IPS-18a (cell line): ENCODE data around the gene ADGRA1.

Experiments
- H3K27ac ChIP-seq: one replicate; pipeline ENCODE4 v1.5.1; 2013; ENCODE audit warnings: low read length
- H3K27me3 ChIP-seq: one replicate; pipeline ENCODE4 v1.6.1; 2013; ENCODE audit warnings: mild to moderate bottlenecking, low read length; ENCODE audit not compliant: control insufficient read depth, insufficient read depth
- H3K36me3 ChIP-seq: one replicate; pipeline ENCODE4 v1.6.1; 2013; ENCODE audit warnings: low read depth, low read length; ENCODE audit not compliant: control insufficient read depth
- H3K4me1 ChIP-seq: one replicate; pipeline ENCODE4 v1.6.1; 2013; ENCODE audit warnings: low read depth, low read length; ENCODE audit not compliant: control insufficient read depth
- H3K4me3 ChIP-seq: one replicate; pipeline ENCODE4 v1.5.1; 2013; ENCODE audit warnings: low read length
- H3K9ac ChIP-seq: one replicate; pipeline ENCODE4 v1.6.1; 2013; ENCODE audit warnings: mild to moderate bottlenecking, low read length, moderate library complexity
- H3K9me3 ChIP-seq: one replicate; pipeline ENCODE4 v1.6.1; 2013; ENCODE audit warnings: low read depth, low read length; ENCODE audit not compliant: control insufficient read depth

ADGRA1 gene

GRCh38 chr10:133080683-133081040 is 7.1 kb upstream of the ADGRA1 start:
- Histone ChIP-seq H3K4me3 (no peak overlapping the region), H3K4me1 (no peaks in the 10 kb centered on the region), H3K9ac (no peak overlapping the region), H3K27ac (no peak overlapping the region), H3K36me3 (no peaks in the 10 kb centered on the region), H3K9me3 (no peaks in the 10 kb centered on the region), H3K27me3 (no peaks in the 10 kb centered on the region)

GRCh38 chr10:133081636-133082035 is 6.1 kb upstream of the ADGRA1 start:
- Histone ChIP-seq H3K4me3 (no peak overlapping the region), H3K9me3 (no peaks in the 10 kb centered on the region), H3K36me3 (no peaks in the 10 kb centered on the region), H3K27ac (no peak overlapping the region), H3K9ac (no peak overlapping the region), H3K4me1 (no peaks in the 10 kb centered on the region), H3K27me3 (peaks cover 9% of the 10 kb centered on the region)

DNA sequence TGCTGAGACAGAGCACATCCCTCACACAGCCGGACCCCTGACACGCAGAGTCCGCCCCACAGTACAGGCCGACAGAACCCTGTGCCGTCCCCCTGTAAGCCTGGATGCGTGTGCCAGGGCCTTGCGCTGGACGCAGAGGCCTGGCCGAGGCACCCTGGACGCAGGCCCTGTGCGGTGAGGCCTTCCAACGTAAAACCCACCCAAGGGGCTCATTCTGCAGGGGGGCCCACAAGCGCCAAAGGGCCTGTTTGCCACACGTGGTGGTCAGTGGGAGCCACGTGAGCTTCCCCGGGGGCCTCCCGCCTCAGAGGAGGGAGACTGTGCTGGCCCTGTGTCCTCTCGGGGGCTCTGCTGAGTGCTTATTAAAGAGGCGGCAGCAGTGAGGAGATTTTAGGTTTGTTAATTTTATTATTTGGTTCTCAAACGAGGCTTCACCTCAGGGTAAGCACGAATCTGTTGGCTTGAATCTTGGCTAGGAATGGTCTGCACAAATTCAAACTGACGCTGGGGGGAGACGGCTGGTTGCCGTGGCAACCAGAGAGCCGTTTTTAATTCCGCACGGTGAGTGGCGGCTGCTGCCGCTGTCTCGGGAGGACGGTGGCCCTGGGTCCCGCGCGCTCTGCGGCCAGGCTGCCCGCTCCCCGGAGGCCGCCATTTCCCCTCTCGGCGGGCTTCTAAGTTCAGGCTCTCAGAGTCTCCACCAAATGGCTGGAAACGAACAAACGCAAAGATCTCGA is 4.9 kb upstream of the ADGRA1 start:
- H3K36me3 ChIP-seq = no peaks in the 10 kb centered on the region
- H3K27ac ChIP-seq = no peak overlapping the region
- H3K9ac ChIP-seq = no peak overlapping the region
- no peaks in the 10 kb centered on the region for H3K9me3 ChIP-seq
- H3K4me1 ChIP-seq = no peaks in the 10 kb centered on the region
- H3K4me3 ChIP-seq = no peak overlapping the region
- peaks cover 22% of the 10 kb centered on the region for H3K27me3 ChIP-seq

DNA sequence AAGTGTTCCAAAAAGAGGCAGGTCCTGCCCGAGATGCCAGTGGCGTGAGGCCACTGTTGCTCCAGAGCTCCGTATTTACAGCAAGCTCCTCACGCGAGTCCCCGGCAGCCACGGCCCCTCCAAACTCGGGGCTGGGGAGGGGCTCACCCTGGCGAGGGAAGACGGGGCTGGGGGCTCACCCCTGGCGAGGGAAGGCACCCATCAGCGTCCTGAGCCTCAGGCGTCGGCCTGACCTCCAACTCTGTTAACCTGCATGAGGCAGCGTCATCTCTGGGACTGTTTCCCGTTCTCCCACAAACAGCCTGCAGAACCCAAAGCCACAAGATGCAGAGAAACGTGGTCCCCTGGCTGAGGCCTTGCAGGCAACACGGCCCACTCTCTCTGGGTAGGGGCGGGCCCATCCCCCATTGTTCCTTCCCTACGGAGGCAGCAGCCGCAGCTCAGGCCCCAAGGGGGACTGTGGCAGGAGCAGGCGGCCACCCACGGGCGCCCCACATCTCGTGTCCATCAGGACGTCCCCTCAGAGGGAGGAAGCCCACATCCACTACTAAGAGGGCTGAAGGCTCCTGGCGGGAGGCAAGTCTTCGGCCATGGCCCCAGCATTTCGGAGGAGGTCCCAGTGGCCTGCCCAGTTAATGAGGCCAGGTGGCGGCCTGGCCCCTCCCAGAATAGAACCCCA is 4.2 kb upstream of the ADGRA1 start:
- H3K27ac ChIP-seq = no peak overlapping the region
- no peak overlapping the region for H3K9ac ChIP-seq
- H3K27me3 ChIP-seq = peaks cover 29% of the 10 kb centered on the region
- no peaks in the 10 kb centered on the region for H3K4me1 ChIP-seq
- H3K36me3 ChIP-seq = no peaks in the 10 kb centered on the region
- no peaks in the 10 kb centered on the region for H3K9me3 ChIP-seq
- no peak overlapping the region for H3K4me3 ChIP-seq

- H3K27me3 ChIP-seq = peaks cover 38% of the 10 kb centered on the region
- H3K9me3 ChIP-seq = no peaks in the 10 kb centered on the region
- H3K4me1 ChIP-seq = no peaks in the 10 kb centered on the region
- no peak overlapping the region for H3K4me3 ChIP-seq
- no peak overlapping the region for H3K27ac ChIP-seq
- no peaks in the 10 kb centered on the region for H3K36me3 ChIP-seq
- H3K9ac ChIP-seq = no peak overlapping the region
Observed at GRCh38 chr10:133084491-133084890, 3.2 kb upstream of the ADGRA1 start.

GRCh38 chr10:133085251-133086125 is 2.2 kb upstream of the ADGRA1 start:
- Histone ChIP-seq H3K27me3 (peaks cover 48% of the 10 kb centered on the region), H3K36me3 (no peaks in the 10 kb centered on the region), H3K4me1 (no peaks in the 10 kb centered on the region), H3K9me3 (no peaks in the 10 kb centered on the region), H3K27ac (no peak overlapping the region), H3K4me3 (no peak overlapping the region), H3K9ac (no peak overlapping the region)

- Histone ChIP-seq H3K27ac (no peak overlapping the region), H3K9me3 (no peaks in the 10 kb centered on the region), H3K9ac (no peak overlapping the region), H3K4me3 (no peak overlapping the region), H3K4me1 (no peaks in the 10 kb centered on the region), H3K27me3 (peaks cover 52% of the 10 kb centered on the region), H3K36me3 (no peaks in the 10 kb centered on the region)
Observed at GRCh38 chr10:133086247-133086646, 1.5 kb upstream of the ADGRA1 start.

DNA sequence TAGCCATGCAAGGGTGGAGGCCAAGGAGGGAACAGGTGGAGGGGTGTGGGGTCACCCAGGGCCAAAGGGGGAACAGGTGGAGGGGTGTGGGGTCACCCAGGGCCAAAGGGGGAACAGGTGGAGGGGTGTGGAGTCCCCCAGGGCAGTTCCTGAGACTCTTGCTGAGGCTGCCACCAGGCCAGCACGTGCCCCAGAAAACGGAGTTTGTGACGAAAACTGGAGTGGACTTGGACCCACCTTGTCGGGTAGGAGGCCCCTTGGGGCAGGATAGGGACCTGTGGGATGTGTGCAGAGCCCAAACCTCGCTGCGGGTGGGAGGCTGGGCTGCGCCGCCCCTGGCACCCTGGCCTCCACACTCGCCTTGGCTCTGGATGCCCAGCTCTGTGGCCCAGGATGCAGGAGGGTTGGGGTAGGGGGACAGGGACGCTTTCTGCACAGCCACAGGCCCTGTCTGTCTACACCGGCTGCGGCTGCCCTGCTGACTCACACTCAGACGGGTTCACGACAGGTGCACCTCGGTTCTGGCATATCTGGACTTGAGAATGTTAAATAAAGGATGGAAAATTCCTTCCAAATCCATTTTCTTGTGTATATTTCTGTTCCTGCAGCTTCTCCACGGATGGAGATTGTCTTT is 562 bp upstream of the ADGRA1 start:
- H3K9ac ChIP-seq = no peak overlapping the region
- H3K27ac ChIP-seq = no peak overlapping the region
- peaks cover 52% of the 10 kb centered on the region for H3K27me3 ChIP-seq
- H3K36me3 ChIP-seq = no peaks in the 10 kb centered on the region
- peak overlapping the region; percentile 53 for H3K4me3 ChIP-seq
- H3K9me3 ChIP-seq = no peaks in the 10 kb centered on the region
- H3K4me1 ChIP-seq = no peaks in the 10 kb centered on the region

DNA sequence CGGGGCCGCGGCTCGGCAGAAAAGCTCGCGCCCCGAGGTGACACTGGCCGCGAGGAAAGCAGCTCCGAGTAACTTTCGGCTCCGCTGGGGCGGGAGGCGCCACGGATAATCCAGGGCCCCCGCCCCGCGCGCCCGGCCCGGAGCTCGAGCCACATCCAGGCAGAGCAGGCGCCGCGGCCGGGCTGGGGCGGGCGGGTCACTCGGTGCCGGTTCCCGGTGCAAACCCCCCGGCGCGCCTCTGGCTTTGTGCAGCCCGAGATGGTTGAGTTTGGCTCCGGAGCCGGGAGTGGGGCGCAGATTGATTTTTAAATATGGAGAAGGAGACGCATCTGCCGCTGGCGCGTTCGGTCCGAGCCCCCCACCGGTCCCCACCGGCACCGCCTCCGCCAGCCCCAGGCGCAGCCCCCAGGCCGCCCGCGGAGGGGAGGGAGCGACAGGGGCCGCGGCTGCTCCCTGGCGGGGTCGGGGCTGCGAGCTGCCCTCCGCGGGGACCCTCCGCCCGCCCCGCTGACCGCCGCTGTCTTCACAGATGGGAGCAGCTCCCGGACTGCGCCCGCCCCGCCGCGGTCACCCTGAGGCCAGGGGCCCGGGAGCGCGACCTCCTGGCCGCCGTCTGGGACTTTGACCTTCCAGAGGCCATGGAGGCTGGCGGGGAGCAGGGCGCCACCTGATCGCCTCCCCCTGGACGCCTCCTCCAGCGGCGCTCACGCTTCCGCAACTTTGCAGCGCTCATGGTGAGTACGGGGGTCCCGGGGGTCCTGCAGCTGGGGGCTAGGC is 643 bp downstream of the ADGRA1 start:
- Histone ChIP-seq H3K4me3 (peak overlapping the region; percentile 53), H3K4me1 (no peaks in the 10 kb centered on the region), H3K9ac (no peak overlapping the region), H3K27me3 (peaks cover 52% of the 10 kb centered on the region), H3K27ac (no peak overlapping the region), H3K9me3 (no peaks in the 10 kb centered on the region), H3K36me3 (no peaks in the 10 kb centered on the region)

DNA sequence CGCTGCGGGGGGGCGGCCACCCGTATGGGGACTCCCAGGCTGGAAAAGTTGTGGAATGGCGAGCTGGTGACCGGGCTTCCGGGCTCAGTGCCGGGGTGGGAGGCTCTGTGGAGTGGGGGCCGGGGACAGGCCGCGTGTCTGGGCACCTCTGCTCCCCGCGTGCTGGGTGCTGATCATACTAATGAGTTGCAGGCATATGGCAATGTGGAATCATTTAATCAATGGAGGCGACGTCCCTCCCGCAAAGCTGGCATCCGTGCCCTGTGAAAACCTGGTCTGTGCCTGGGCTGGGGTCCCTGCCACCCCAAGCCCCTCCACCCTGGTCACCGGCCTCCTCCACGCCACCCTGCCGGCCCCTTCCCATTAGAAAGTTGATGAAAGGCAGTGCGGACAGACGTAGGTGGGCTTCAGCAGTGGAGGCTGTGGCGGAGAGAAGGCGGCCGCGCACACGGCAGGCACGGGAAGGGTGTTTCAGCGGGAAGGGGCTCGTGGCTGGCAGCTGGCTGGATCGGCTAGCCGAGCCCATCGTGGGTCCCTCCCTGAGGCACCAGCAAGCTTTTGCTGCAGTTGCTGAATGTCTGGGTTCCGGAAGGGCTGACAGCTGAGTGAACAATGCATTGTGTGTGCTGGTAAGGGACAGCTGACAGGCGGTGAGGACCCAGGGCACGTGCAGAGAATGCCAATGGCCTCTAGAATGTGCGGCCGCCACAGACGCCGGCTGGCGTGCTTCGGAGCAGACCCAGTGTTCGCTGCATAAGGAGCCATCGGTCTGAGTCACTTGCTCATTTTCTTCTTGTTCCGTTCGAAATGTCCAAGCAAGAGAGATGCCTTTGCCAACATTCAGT is 1.5 kb downstream of the ADGRA1 start:
- H3K27me3 ChIP-seq = peaks cover 52% of the 10 kb centered on the region
- no peak overlapping the region for H3K27ac ChIP-seq
- no peaks in the 10 kb centered on the region for H3K36me3 ChIP-seq
- H3K9me3 ChIP-seq = no peaks in the 10 kb centered on the region
- no peak overlapping the region for H3K9ac ChIP-seq
- peak overlapping the region; percentile 53 for H3K4me3 ChIP-seq
- H3K4me1 ChIP-seq = no peaks in the 10 kb centered on the region
